Measurements from ENCODE around the gene ABRACL. TPM values are rescaled to one million over a fixed set of nuclear protein-coding genes. Genes with fewer than 3 reads are reported as not detected.

Gene ABRACL
- total and polyA plus RNA-seq, 9 of the 15 experiments (the other 6 are each of a cell fraction or from before 2014, with no cell fraction given), result 1.1 to 5.2 (median 1.9) TPM

GRCh38 chr6:138987080-138987642, 41.4 kb upstream of the ABRACL start (continued):
- TF ChIP-seq MEF2A (IDR thresholded peaks at IDR 0.05; ENCODE audit: control insufficient read depth, low read depth, low read length), result no peak
- no peak for TF ChIP-seq TARDBP (IDR thresholded peaks at IDR 0.05)
- no peak for TF ChIP-seq CREB3 (tag; conservative IDR thresholded peaks at IDR 0.05; ENCODE audit: low read depth)
- TF ChIP-seq HDAC8 (tag; IDR thresholded peaks at IDR 0.05), result no peak
- no peak for TF ChIP-seq ZNF277 (CRISPR knock-in tag; IDR thresholded peaks at IDR 0.05; ENCODE audit: borderline replicate concordance)
- TF ChIP-seq RFX1 (IDR thresholded peaks at IDR 0.05), result no peak
- no peak for TF ChIP-seq ZNF398 (CRISPR knock-in tag; IDR thresholded peaks at IDR 0.05)
- TF ChIP-seq MAFF (IDR thresholded peaks at IDR 0.05; ENCODE audit: low read length), result no peak
- no peak for TF ChIP-seq FIP1L1 (IDR thresholded peaks at IDR 0.05; ENCODE audit: low read depth, low read length, poor library complexity, severe bottlenecking)
- TF ChIP-seq CEBPB (tag; IDR thresholded peaks at IDR 0.05), result no peak
- TF ChIP-seq PHF20 (IDR thresholded peaks at IDR 0.05; ENCODE audit: partially characterized antibody), result peak; percentile 43
- no peak for TF ChIP-seq ARID1B (IDR thresholded peaks at IDR 0.05)
- TF ChIP-seq HSF4 (CRISPR knock-in tag; IDR thresholded peaks at IDR 0.05; ENCODE audit: borderline replicate concordance), result no peak

Measured in K562 (cell line).